Upper lobe of left lung (tissue), 4 donors: ENCODE measurements around the gene CIITA.

Experiments
- EP300 ChIP-seq, 4 donors: sonication (generic); formaldehyde crosslinking; IDR thresholded peaks; one replicate each; pipeline ENCODE4 v1.5.1; 2017; ENCODE audit warnings: antibody characterized with exemption in 4 of 4, control low read depth in 2 of 4
- POLR2A ChIP-seq, 4 donors: fragments of 450-650 bp; IDR thresholded peaks; one replicate each; pipeline ENCODE4 v1.5.1; 2016 to 2017; ENCODE audit warnings: antibody characterized with exemption in 4 of 4, mild to moderate bottlenecking in 2 of 4
- TF ChIP-seq, protein P1 (sequence below), 6 experiments: fragments of 450-650 bp in 4 of 6; fragments of 200-600 bp in 2 of 6; sonication (generic) in 2 of 6; IDR thresholded peaks; one replicate each; pipeline ENCODE4 v1.5.1; 2016 to 2019; ENCODE audit warnings: antibody characterized with exemption in 6 of 6

DNA sequence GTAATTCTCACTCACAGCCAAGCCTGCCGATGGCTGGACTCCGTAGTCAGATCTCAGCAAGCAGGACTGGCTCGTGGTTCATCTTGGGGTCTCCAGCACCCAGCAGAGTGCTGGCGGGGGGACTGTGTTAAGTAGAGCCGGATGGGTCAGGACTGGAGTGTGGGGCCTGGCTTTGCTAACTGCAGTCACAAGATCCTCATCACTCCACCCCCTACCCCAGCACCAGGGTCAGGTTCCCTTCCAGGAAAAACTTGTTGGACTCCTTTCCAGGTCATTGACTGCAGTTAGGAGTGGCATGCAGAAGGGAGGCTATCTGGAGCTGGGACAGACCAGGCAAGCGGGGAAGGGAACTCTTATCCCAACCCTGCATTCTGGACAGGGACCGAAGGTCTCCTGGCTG lies 6.0 kb downstream of the CIITA start:
- TF ChIP-seq, protein P1, sequence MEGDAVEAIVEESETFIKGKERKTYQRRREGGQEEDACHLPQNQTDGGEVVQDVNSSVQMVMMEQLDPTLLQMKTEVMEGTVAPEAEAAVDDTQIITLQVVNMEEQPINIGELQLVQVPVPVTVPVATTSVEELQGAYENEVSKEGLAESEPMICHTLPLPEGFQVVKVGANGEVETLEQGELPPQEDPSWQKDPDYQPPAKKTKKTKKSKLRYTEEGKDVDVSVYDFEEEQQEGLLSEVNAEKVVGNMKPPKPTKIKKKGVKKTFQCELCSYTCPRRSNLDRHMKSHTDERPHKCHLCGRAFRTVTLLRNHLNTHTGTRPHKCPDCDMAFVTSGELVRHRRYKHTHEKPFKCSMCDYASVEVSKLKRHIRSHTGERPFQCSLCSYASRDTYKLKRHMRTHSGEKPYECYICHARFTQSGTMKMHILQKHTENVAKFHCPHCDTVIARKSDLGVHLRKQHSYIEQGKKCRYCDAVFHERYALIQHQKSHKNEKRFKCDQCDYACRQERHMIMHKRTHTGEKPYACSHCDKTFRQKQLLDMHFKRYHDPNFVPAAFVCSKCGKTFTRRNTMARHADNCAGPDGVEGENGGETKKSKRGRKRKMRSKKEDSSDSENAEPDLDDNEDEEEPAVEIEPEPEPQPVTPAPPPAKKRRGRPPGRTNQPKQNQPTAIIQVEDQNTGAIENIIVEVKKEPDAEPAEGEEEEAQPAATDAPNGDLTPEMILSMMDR (IDR thresholded peaks at IDR 0.05): no peak
- TF ChIP-seq POLR2A (IDR thresholded peaks at IDR 0.05): peak in 1 of 4 donors; percentile 27
- peak in 1 of 4 donors; percentile 73 for TF ChIP-seq EP300 (IDR thresholded peaks at IDR 0.05)
